ENCODE measurements around the gene SLFN5. TPM values are rescaled to one million over a fixed set of nuclear protein-coding genes. Genes with fewer than 3 reads are reported as not detected.
"Not testable (repeated sequence)": the region's sequence is repeated elsewhere in the genome, so short reads cannot be mapped to it uniquely, and the experiment has no call there.

Gene SLFN5
- total and polyA plus RNA-seq, 2 donors (not counting 1 experiment from before 2014, with no cell fraction given), result 101 to 170 TPM

DNA sequence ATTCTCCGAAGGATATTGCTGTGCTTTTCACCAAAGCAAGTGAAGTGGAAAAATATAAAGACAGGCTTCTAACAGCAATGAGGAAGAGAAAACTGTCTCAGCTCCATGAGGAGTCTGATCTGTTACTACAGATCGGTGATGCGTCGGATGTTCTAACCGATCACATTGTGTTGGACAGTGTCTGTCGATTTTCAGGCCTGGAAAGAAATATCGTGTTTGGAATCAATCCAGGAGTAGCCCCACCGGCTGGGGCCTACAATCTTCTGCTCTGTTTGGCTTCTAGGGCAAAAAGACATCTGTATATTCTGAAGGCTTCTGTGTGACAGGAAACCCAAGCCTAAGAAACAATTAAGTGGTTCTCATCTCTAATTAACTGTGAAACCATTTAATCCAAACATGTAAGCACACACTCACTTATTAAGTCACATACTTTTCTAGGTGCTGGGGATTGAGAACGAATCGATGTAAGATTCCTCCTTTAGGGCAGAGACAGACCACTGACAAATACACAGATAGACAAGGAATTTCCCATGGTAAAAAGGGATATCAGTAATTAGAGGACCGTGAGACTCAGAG is 22.8 kb downstream of the SLFN5 start:
- Histone ChIP-seq H3K4me1 (ENCODE audit: control insufficient read depth, extremely low read depth, insufficient read depth, low read length) (no peaks in the 10 kb centered on the region), H4K20me1 (ENCODE audit: control insufficient read depth, extremely low read depth, insufficient read depth, low read length) (no peaks in the 10 kb centered on the region), H3K9ac (ENCODE audit: insufficient read depth, low read length) (no peak overlapping the region), H3K79me2 (ENCODE audit: control insufficient read depth, insufficient read depth, low read length) (no peaks in the 10 kb centered on the region), H3K27me3 (ENCODE audit: control insufficient read depth, insufficient read depth, low read length) (no peaks in the 10 kb centered on the region), H3K4me3 (replicated peaks in 1 of 4; ENCODE audit: control extremely low read depth in 1 of 4, insufficient read depth in 1 of 4, low read depth in 3 of 4, low read length in 4 of 4) (no peak overlapping the region), H3K4me2 (ENCODE audit: extremely low read depth, insufficient read depth, low read length) (no peak overlapping the region), H3K27ac (ENCODE audit: insufficient read depth, low read length) (no peak overlapping the region), H3K36me3 (ENCODE audit: control insufficient read depth, insufficient read depth, low read length) (peaks cover 4% of the 10 kb centered on the region), H2AFZ (ENCODE audit: low read length) (no peak overlapping the region), H3K9me3 (ENCODE audit: control insufficient read depth, insufficient read depth, low read depth, low read length) (no peaks in the 10 kb centered on the region)
- DNase-seq (ENCODE audit: low read depth in 2 of 2), result no peak
- no peak for TF ChIP-seq EZH2 (IDR thresholded peaks at IDR 0.05; ENCODE audit: low read length, missing control alignments)
- TF ChIP-seq, protein P1, sequence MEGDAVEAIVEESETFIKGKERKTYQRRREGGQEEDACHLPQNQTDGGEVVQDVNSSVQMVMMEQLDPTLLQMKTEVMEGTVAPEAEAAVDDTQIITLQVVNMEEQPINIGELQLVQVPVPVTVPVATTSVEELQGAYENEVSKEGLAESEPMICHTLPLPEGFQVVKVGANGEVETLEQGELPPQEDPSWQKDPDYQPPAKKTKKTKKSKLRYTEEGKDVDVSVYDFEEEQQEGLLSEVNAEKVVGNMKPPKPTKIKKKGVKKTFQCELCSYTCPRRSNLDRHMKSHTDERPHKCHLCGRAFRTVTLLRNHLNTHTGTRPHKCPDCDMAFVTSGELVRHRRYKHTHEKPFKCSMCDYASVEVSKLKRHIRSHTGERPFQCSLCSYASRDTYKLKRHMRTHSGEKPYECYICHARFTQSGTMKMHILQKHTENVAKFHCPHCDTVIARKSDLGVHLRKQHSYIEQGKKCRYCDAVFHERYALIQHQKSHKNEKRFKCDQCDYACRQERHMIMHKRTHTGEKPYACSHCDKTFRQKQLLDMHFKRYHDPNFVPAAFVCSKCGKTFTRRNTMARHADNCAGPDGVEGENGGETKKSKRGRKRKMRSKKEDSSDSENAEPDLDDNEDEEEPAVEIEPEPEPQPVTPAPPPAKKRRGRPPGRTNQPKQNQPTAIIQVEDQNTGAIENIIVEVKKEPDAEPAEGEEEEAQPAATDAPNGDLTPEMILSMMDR (conservative IDR thresholded peaks at IDR 0.05 in 1 of 2, IDR thresholded peaks at IDR 0.05 in 1 of 2; ENCODE audit: low read depth in 1 of 2, low read length in 2 of 2), result no peak

DNA sequence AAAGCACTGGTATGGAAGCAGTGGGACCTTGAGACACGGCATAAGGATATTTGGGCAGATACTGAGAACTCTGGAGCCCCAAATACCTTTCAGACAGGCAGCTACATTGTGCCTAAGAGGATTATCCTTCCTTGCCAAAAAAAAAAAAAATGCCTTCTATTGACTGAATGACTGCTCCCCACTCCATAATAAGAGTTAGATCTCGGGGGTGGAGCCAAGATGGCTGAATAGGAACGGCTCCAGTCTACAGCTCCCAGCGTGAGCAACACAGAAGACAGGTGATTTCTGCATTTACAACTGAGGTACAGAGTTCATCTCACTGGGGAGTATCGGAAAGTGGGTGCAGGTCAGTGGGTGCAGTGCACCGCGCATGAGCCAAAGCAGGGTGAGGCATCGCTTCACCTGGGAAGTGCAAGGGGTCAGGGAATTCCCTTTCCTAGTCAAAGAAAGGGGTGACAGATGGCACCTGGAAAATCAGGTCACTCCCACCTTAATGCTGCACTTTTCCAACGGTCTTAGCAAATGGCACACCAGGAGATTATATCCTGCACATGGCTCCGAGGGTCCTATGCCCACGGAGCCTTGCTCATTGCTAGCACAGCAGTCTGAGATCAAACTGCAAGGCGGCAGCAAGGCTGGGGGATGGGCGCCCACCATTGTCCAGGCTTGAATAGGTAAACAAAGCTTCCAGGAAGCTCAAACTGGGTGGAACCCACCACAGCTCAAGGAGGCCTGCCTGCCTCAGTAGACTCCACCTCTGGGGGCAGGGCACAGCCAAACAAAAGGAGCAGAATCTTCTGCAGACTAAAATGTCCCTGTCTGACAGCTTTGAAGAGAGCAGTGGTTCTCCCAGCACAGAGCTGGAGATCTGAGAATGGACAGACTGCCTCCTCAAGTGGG is 31.5 kb downstream of the SLFN5 start:
- not testable (repeated sequence) for H3K27me3 ChIP-seq (ENCODE audit: control insufficient read depth, insufficient read depth, low read length); H3K4me1 ChIP-seq (ENCODE audit: control insufficient read depth, extremely low read depth, insufficient read depth, low read length); H3K9ac ChIP-seq (ENCODE audit: insufficient read depth, low read length); H3K79me2 ChIP-seq (ENCODE audit: control insufficient read depth, insufficient read depth, low read length); H3K4me3 ChIP-seq (replicated peaks in 1 of 4; ENCODE audit: control extremely low read depth in 1 of 4, insufficient read depth in 1 of 4, low read depth in 3 of 4, low read length in 4 of 4); DNase-seq (ENCODE audit: low read depth in 2 of 2); H4K20me1 ChIP-seq (ENCODE audit: control insufficient read depth, extremely low read depth, insufficient read depth, low read length); H3K4me2 ChIP-seq (ENCODE audit: extremely low read depth, insufficient read depth, low read length); H2AFZ ChIP-seq (ENCODE audit: low read length); H3K36me3 ChIP-seq (ENCODE audit: control insufficient read depth, insufficient read depth, low read length); H3K9me3 ChIP-seq (ENCODE audit: control insufficient read depth, insufficient read depth, low read depth, low read length); H3K27ac ChIP-seq (ENCODE audit: insufficient read depth, low read length)

- H3K27ac ChIP-seq (ENCODE audit: insufficient read depth, low read length); DNase-seq (ENCODE audit: low read depth in 2 of 2); H3K36me3 ChIP-seq (ENCODE audit: control insufficient read depth, insufficient read depth, low read length); H3K79me2 ChIP-seq (ENCODE audit: control insufficient read depth, insufficient read depth, low read length); H3K4me3 ChIP-seq (replicated peaks in 1 of 4; ENCODE audit: control extremely low read depth in 1 of 4, insufficient read depth in 1 of 4, low read depth in 3 of 4, low read length in 4 of 4); H3K4me2 ChIP-seq (ENCODE audit: extremely low read depth, insufficient read depth, low read length); H3K4me1 ChIP-seq (ENCODE audit: control insufficient read depth, extremely low read depth, insufficient read depth, low read length); H4K20me1 ChIP-seq (ENCODE audit: control insufficient read depth, extremely low read depth, insufficient read depth, low read length); H3K27me3 ChIP-seq (ENCODE audit: control insufficient read depth, insufficient read depth, low read length); H3K9me3 ChIP-seq (ENCODE audit: control insufficient read depth, insufficient read depth, low read depth, low read length); H3K9ac ChIP-seq (ENCODE audit: insufficient read depth, low read length); H2AFZ ChIP-seq (ENCODE audit: low read length): not testable (repeated sequence)
These were observed 35.6 kb downstream of the SLFN5 start for GRCh38 chr17:35278454-35278853.

- H4K20me1 ChIP-seq (ENCODE audit: control insufficient read depth, extremely low read depth, insufficient read depth, low read length); H3K79me2 ChIP-seq (ENCODE audit: control insufficient read depth, insufficient read depth, low read length); DNase-seq (ENCODE audit: low read depth in 2 of 2); H2AFZ ChIP-seq (ENCODE audit: low read length); H3K27ac ChIP-seq (ENCODE audit: insufficient read depth, low read length); H3K4me2 ChIP-seq (ENCODE audit: extremely low read depth, insufficient read depth, low read length); H3K36me3 ChIP-seq (ENCODE audit: control insufficient read depth, insufficient read depth, low read length); H3K9me3 ChIP-seq (ENCODE audit: control insufficient read depth, insufficient read depth, low read depth, low read length); H3K27me3 ChIP-seq (ENCODE audit: control insufficient read depth, insufficient read depth, low read length); H3K4me1 ChIP-seq (ENCODE audit: control insufficient read depth, extremely low read depth, insufficient read depth, low read length); H3K4me3 ChIP-seq (replicated peaks in 1 of 4; ENCODE audit: control extremely low read depth in 1 of 4, insufficient read depth in 1 of 4, low read depth in 3 of 4, low read length in 4 of 4); H3K9ac ChIP-seq (ENCODE audit: insufficient read depth, low read length): not testable (repeated sequence)
These were observed 36.0 kb downstream of the SLFN5 start for GRCh38 chr17:35278876-35279275.
